IgD-negative memory B cell (primary cell): ENCODE measurements around the gene LEAP2. TPM values are rescaled to one million over a fixed set of nuclear protein-coding genes. Genes with fewer than 3 reads are reported as not detected.
A peak's percentile ranks its signal among the peaks of the same experiment; 100 is the strongest.

ENCODE experiments used
- H3K27ac Mint-ChIP-seq, 3 donors: one replicate each; pipeline ENCODE4 v1.8.0; 2020 to 2022; ENCODE audit warnings: mild to moderate bottlenecking in 3 of 3, mixed read lengths in 3 of 3, moderate library complexity in 1 of 3
- H3K27me3 Mint-ChIP-seq: one replicate; pipeline ENCODE4 v1.8.0; 2021; ENCODE audit warnings: mixed read lengths
- H3K36me3 Mint-ChIP-seq: one replicate; pipeline ENCODE4 v1.8.0; 2020; ENCODE audit warnings: mild to moderate bottlenecking, mixed read lengths
- H3K4me1 Mint-ChIP-seq, 3 donors: one replicate each; pipeline ENCODE4 v1.8.0; 2020 to 2022; ENCODE audit warnings: mixed read lengths in 3 of 3, mild to moderate bottlenecking in 1 of 3
- H3K4me3 Mint-ChIP-seq, 4 donors: one replicate each; pipeline ENCODE4 v1.8.0; 2020 to 2022; ENCODE audit warnings: mild to moderate bottlenecking in 4 of 4, mixed read lengths in 4 of 4, moderate library complexity in 3 of 4
- H3K9me3 Mint-ChIP-seq, 3 donors: one replicate each; pipeline ENCODE4 v1.8.0; 2020 to 2021; ENCODE audit warnings: mixed read lengths in 3 of 3, mild to moderate bottlenecking in 1 of 3
- polyA plus RNA-seq: library from polyadenylated mRNA; unstranded; fragments of 300-500 nt; fragmentation: Illumina TruSeq; gene quantifications from one replicate; pipeline ENCODE4 v1.2.3, GENCODE V29; 2021

Gene LEAP2, protein sequence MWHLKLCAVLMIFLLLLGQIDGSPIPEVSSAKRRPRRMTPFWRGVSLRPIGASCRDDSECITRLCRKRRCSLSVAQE
- 1.4 TPM for polyA plus RNA-seq

DNA sequence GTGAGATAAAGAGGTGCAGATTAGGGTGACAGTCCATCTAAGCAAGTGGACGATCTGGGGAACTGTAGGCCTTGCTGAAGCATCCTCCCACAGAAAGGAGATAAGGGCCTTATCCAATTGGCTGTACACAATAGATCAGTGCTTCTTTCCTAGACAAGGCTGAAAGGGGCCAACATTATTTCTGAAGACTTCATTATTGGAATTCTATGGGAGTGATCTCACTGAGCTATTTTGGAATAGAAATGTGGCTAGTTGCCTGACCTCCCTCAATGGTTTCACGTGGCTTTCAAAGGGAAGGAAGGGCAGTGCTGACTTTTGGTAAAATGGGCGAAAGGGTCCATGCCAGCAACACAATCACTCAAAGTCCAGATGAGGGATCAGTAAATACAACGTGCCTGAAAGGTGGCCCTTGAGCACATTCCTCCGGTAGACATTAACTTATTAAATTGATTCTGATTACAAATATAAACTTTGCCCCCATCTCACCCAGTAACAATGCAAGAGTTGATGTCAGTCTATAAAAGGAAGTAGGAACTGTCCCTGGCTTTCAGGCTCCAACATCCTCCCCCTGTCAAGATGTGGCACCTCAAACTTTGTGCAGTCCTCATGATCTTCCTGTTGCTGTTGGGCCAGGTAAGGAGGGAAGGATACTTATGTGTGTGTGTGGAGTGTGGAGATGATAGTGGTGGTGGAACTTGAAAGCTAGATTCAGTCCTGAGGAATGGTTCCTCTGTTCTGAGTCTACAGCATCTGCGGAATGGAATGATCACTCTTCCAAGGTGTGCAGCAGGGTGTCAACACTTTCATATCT is at the start of gene LEAP2:
Gene LEAP2 (plus strand): TSS at position 550 of the 811 bp plus-strand sequence. CDS start 27 bp downstream, at position 577.
- no peaks in the 10 kb centered on the region for H3K27me3 Mint-ChIP-seq

GRCh38 chr5:132824426-132824825 is 49.0 kb upstream of the LEAP2 start:
- H3K36me3 Mint-ChIP-seq = no peaks in the 10 kb centered on the region
- peaks cover 39% of the 10 kb centered on the region for H3K27me3 Mint-ChIP-seq
- peak overlapping the region in 3 of 4 donors; percentile 12 to 74 (median 23) for H3K4me3 Mint-ChIP-seq
- H3K27ac Mint-ChIP-seq = no peak overlapping the region
- H3K4me1 Mint-ChIP-seq = peaks cover 2 to 11% (median 6%) of the 10 kb centered on the region in 3 donors
- H3K9me3 Mint-ChIP-seq = no peaks in the 10 kb centered on the region

More for the DNA sequence above, at the start of gene LEAP2:
- Mint-ChIP-seq H3K4me1 (peaks cover 0 to 2% (median 0%) of the 10 kb centered on the region in 3 donors), H3K27ac (peak within 1 kb of the TSS in 1 of 3 donors; percentile 39), H3K4me3 (peak within 1 kb of the TSS in 1 of 4 donors; percentile 52), H3K9me3 (no peaks in the 10 kb centered on the region), H3K36me3 (peaks cover 1% of the 10 kb centered on the region)

GRCh38 chr5:132825033-132825833 is 48.2 kb upstream of the LEAP2 start:
- Mint-ChIP-seq H3K27ac (no peak overlapping the region), H3K4me1 (peaks cover 0 to 9% (median 5%) of the 10 kb centered on the region in 3 donors), H3K9me3 (no peaks in the 10 kb centered on the region), H3K27me3 (peaks cover 37% of the 10 kb centered on the region), H3K36me3 (no peaks in the 10 kb centered on the region), H3K4me3 (peak overlapping the region in 2 of 4 donors; percentile 12)

GRCh38 chr5:132825834-132826391 is 47.6 kb upstream of the LEAP2 start:
- H3K27ac Mint-ChIP-seq = peak overlapping the region in 1 of 3 donors; percentile 53
- peaks cover 34% of the 10 kb centered on the region for H3K27me3 Mint-ChIP-seq
- peaks cover 0 to 6% (median 4%) of the 10 kb centered on the region in 3 donors for H3K4me1 Mint-ChIP-seq
- no peaks in the 10 kb centered on the region for H3K36me3 Mint-ChIP-seq
- no peaks in the 10 kb centered on the region for H3K9me3 Mint-ChIP-seq
- no peak overlapping the region for H3K4me3 Mint-ChIP-seq

DNA sequence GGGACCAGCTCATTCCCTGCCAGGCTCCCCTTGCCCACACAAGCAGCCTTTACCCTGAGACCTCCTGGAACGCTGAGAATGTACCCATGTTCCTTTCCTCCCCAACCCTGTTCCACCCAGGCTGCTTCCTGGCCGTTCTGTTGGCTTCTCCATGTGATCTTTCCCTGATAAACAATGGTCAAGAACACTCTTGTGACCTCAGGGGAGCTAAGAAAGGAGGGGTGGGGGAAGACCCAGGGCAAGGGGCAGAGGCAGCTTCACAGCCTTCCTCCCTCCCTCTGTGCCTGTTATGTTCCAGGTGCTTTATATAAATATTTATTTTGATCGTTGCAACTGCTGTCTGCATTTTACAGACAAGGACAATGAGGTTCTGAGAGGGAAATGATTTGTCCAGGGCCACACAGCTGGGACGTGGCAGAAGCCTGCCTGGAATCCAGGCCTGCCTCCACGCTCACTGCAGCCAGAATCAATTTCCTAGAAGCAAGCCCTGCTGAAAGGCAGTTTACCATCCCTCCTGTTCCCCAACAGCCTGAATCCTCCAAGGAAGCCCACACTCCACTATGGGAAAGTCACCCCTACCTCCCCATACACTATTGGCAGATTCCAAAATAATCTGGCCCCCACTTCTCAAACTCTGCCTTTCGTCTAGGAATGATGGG is 46.9 kb upstream of the LEAP2 start:
- H3K4me3 Mint-ChIP-seq = peak overlapping the region in 3 of 4 donors; percentile 1 to 88 (median 74)
- H3K27ac Mint-ChIP-seq = peak overlapping the region in 1 of 3 donors; percentile 53
- no peaks in the 10 kb centered on the region for H3K9me3 Mint-ChIP-seq
- H3K36me3 Mint-ChIP-seq = no peaks in the 10 kb centered on the region
- H3K27me3 Mint-ChIP-seq = peaks cover 34% of the 10 kb centered on the region
- peaks cover 4 to 6% (median 5%) of the 10 kb centered on the region in 3 donors for H3K4me1 Mint-ChIP-seq

DNA sequence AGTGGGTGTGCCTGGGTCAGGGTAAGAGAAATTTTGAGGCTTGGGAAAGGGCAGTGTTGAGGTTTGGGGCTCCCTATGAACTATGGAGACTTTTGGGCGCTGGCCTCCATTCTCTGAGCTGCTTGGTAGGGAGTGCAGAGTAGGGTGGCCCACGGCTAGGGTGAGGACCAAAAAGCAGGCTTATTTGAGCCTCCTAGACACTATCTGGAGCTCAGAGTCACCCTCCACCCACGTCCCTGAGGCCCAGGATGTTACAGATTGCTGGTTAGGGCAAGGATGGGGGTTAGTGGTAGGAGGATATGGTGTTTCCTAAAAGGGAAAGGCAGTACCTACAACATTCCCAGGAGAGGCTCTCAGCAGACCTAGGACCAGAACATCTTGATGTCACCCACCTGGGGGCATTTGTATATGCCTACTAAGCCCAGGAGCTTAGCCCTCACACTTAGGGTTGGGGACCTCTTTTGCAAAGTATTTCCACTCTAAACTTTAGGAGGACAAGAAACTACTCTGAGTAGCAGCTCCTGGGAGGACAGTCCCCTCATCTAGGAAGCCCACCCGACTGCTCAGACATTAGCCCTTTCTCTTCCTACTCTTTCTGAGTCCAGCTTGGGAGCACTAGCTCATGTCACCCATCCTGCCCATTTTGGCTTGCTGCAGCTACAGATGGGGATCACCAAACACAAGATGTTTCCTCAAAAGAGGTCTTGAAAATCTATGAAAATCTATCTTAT is 45.4 kb upstream of the LEAP2 start:
- Mint-ChIP-seq H3K27me3 (peaks cover 30% of the 10 kb centered on the region), H3K9me3 (no peaks in the 10 kb centered on the region), H3K36me3 (no peaks in the 10 kb centered on the region), H3K4me3 (peak overlapping the region in 2 of 4 donors; percentile 52 to 88), H3K27ac (no peak overlapping the region), H3K4me1 (peaks cover 5 to 6% (median 5%) of the 10 kb centered on the region in 3 donors)

- peaks cover 5 to 6% (median 5%) of the 10 kb centered on the region in 3 donors for H3K4me1 Mint-ChIP-seq
- peak overlapping the region in 2 of 3 donors; percentile 29 to 71 for H3K27ac Mint-ChIP-seq
- no peaks in the 10 kb centered on the region for H3K36me3 Mint-ChIP-seq
- H3K27me3 Mint-ChIP-seq = peaks cover 28% of the 10 kb centered on the region
- peak overlapping the region; percentile 66 to 88 (median 72) for H3K4me3 Mint-ChIP-seq
- H3K9me3 Mint-ChIP-seq = no peaks in the 10 kb centered on the region
These were observed 44.5 kb upstream of the LEAP2 start for GRCh38 chr5:132828846-132829494.

- H3K4me1 Mint-ChIP-seq = peaks cover 5 to 6% (median 5%) of the 10 kb centered on the region in 3 donors
- H3K9me3 Mint-ChIP-seq = no peaks in the 10 kb centered on the region
- H3K4me3 Mint-ChIP-seq = peak overlapping the region; percentile 88 to 95 (median 93)
- peaks cover 25% of the 10 kb centered on the region for H3K27me3 Mint-ChIP-seq
- H3K27ac Mint-ChIP-seq = peak overlapping the region; percentile 62 to 93 (median 82)
- H3K36me3 Mint-ChIP-seq = no peaks in the 10 kb centered on the region
These were observed 43.6 kb upstream of the LEAP2 start for GRCh38 chr5:132829742-132830435.

GRCh38 chr5:132830436-132831094 is 42.9 kb upstream of the LEAP2 start, which contains the start of gene SHROOM1:
Gene SHROOM1, minus strand, starts transcription at chr5:132830647. Its CDS starts 4,507 bp downstream, at chr5:132826140.
- Mint-ChIP-seq H3K27ac (peak within 1 kb of the TSS; percentile 69 to 93 (median 82)), H3K36me3 (no peaks in the 10 kb centered on the region), H3K4me1 (peaks cover 5 to 6% (median 5%) of the 10 kb centered on the region in 3 donors), H3K27me3 (peaks cover 25% of the 10 kb centered on the region), H3K9me3 (no peaks in the 10 kb centered on the region), H3K4me3 (peak within 1 kb of the TSS; percentile 88 to 95 (median 93))

GRCh38 chr5:132831095-132831860 is 42.2 kb upstream of the LEAP2 start:
- no peaks in the 10 kb centered on the region for H3K36me3 Mint-ChIP-seq
- peaks cover 5 to 6% (median 5%) of the 10 kb centered on the region in 3 donors for H3K4me1 Mint-ChIP-seq
- H3K9me3 Mint-ChIP-seq = no peaks in the 10 kb centered on the region
- H3K4me3 Mint-ChIP-seq = peak overlapping the region; percentile 76 to 93 (median 87)
- peak overlapping the region in 2 of 3 donors; percentile 54 to 69 for H3K27ac Mint-ChIP-seq
- H3K27me3 Mint-ChIP-seq = peaks cover 22% of the 10 kb centered on the region

GRCh38 chr5:132832612-132833011 is 40.9 kb upstream of the LEAP2 start:
- Mint-ChIP-seq H3K4me3 (peak overlapping the region; percentile 49 to 82 (median 55)), H3K9me3 (no peaks in the 10 kb centered on the region), H3K4me1 (peaks cover 5 to 6% (median 5%) of the 10 kb centered on the region in 3 donors), H3K36me3 (no peaks in the 10 kb centered on the region), H3K27ac (peak overlapping the region in 1 of 3 donors; percentile 60), H3K27me3 (peaks cover 10% of the 10 kb centered on the region)

DNA sequence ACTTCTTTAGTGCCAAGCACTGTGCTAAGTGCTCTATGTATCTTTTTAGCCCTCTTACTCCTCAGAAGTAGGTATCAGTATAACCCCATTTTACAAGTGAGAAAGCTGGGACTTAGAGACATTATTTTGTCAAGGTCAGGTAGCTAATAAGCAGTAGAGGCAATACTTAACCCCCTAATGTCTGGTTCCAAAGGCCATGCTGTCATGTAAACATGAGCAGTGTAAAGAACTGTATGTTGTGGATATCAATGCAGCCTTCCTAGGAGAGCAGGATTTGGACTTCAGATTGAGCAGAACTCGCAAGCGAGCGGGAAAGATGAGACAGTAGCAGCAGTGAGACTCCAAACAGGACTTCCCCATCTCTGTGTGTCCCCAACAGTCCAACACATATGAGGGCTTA is 39.4 kb upstream of the LEAP2 start:
- H3K4me3 Mint-ChIP-seq = no peak overlapping the region
- H3K27me3 Mint-ChIP-seq = peaks cover 6% of the 10 kb centered on the region
- no peaks in the 10 kb centered on the region for H3K9me3 Mint-ChIP-seq
- peaks cover 5 to 6% (median 5%) of the 10 kb centered on the region in 3 donors for H3K4me1 Mint-ChIP-seq
- H3K27ac Mint-ChIP-seq = no peak overlapping the region
- no peaks in the 10 kb centered on the region for H3K36me3 Mint-ChIP-seq
